ENCODE data around the gene CDK6. TPM values are rescaled to one million over a fixed set of nuclear protein-coding genes. Genes with fewer than 3 reads are reported as not detected.

Gene CDK6
- total RNA-seq, 6 experiments from 2014 or later: 6.9 to 23.7 (median 17.0) TPM

GRCh38 chr7:92693519-92693918, 142.9 kb downstream of the CDK6 start:
- intact Hi-C loops (cut with DNase I): loop anchor here in 1 of 2 donors (10.0 kb wide), 1 partner anchor 141 kb away; the partner anchor contains the start of gene CDK6
- H3K27me3 ChIP-seq: no peaks in the 10 kb centered on the region
- DNase-seq (no peak), ATAC-seq (no peak)
- TF ChIP-seq, protein P1, sequence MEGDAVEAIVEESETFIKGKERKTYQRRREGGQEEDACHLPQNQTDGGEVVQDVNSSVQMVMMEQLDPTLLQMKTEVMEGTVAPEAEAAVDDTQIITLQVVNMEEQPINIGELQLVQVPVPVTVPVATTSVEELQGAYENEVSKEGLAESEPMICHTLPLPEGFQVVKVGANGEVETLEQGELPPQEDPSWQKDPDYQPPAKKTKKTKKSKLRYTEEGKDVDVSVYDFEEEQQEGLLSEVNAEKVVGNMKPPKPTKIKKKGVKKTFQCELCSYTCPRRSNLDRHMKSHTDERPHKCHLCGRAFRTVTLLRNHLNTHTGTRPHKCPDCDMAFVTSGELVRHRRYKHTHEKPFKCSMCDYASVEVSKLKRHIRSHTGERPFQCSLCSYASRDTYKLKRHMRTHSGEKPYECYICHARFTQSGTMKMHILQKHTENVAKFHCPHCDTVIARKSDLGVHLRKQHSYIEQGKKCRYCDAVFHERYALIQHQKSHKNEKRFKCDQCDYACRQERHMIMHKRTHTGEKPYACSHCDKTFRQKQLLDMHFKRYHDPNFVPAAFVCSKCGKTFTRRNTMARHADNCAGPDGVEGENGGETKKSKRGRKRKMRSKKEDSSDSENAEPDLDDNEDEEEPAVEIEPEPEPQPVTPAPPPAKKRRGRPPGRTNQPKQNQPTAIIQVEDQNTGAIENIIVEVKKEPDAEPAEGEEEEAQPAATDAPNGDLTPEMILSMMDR (IDR thresholded peaks at IDR 0.05): no peak
- H3K4me1 ChIP-seq: peaks cover 0 to 30% (median 7%) of the 10 kb centered on the region in 4 donors
- WGBS (ENCODE audit: insufficient coverage, low coverage, low lambda C conversion rate, missing lambda C conversion rate): 93% methylated on average over 1 of the region's 1 CpG
- peak overlapping the region in 1 of 3 donors; percentile 90 for H3K27ac ChIP-seq
- H3K4me3 ChIP-seq: no peak overlapping the region
- H3K9me3 ChIP-seq: no peaks in the 10 kb centered on the region
- H3K36me3 ChIP-seq: no peaks in the 10 kb centered on the region

- Histone ChIP-seq H3K27me3 (no peaks in the 10 kb centered on the region), H3K4me1 (peaks cover 0 to 22% (median 7%) of the 10 kb centered on the region in 4 donors), H3K27ac (no peak overlapping the region), H3K4me3 (no peak overlapping the region), H3K9me3 (no peaks in the 10 kb centered on the region), H3K36me3 (no peaks in the 10 kb centered on the region)
- intact Hi-C loops (cut with DNase I): loop anchor here in 1 of 2 donors (10.0 kb wide), 1 partner anchor 143 kb away; the partner anchor contains the start of gene CDK6
- TF ChIP-seq, protein P1 (IDR thresholded peaks at IDR 0.05): peak; percentile 54 to 70 (median 59)
- no peak for TF ChIP-seq POLR2A (IDR thresholded peaks at IDR 0.05)
- 13% methylated on average over 2 of the region's 2 CpGs for WGBS (ENCODE audit: insufficient coverage, low coverage, low lambda C conversion rate, missing lambda C conversion rate)
- peak; percentile 19 to 51 (median 44) for ATAC-seq
- DNase-seq: no peak
Measured at GRCh38 chr7:92691578-92691977, 144.8 kb downstream of the CDK6 start.

DNA sequence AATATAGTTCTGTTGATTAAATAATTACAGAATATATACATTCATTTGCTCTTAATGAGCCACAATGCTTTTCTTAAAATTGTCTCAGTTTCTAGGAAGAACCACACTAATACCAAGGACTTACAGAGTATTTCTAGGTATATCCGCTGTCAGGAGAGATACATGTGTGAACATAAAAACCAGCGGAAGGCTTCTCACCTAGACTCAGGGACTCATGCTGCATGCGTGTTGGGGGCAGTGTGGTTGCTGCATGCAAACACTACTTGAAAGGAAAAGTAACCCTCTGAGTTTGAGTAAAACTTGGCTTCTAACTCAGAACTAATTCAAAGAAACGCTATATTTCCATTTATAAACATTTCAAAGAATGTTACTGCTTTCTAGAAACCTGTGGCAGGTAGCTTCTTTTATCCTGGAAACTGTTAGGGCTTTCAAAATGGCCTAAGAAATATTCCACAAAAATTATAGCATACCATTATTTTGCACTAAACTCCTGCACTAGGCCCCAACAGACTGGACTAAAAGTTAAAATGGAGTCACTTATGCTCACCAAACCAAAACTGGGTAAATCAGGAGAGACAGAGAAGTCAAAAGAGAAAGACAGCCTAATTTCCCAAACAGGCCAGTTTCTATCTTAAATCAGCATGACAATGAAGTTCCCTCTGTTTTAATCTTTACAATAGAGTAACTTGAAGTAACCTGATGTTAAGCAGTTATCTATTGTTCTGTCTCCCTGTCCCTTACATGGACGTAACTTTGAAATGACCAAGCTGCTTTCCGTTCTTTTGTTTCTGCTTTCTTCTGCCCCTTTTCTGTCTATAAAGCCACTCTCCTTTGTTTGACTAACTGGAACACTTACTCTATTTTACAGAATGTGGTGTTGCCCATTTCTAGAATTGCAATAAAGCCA, 151.0 kb downstream of the CDK6 start:
- no peaks in the 10 kb centered on the region for H3K36me3 ChIP-seq
- H3K27me3 ChIP-seq: no peaks in the 10 kb centered on the region
- DNase-seq (no peak), ATAC-seq (peak; percentile 27 to 52 (median 36))
- H3K27ac ChIP-seq: no peak overlapping the region
- TF ChIP-seq, protein P1 (IDR thresholded peaks at IDR 0.05): no peak
- no peak for TF ChIP-seq POLR2A (IDR thresholded peaks at IDR 0.05)
- WGBS (ENCODE audit: insufficient coverage, low coverage, low lambda C conversion rate, missing lambda C conversion rate): 78% methylated on average over 6 of the region's 6 CpGs
- H3K4me3 ChIP-seq: no peak overlapping the region
- H3K9me3 ChIP-seq: no peaks in the 10 kb centered on the region
- peaks cover 0 to 4% (median 0%) of the 10 kb centered on the region in 4 donors for H3K4me1 ChIP-seq
- intact Hi-C loops (cut with DNase I): no loop called here

DNA sequence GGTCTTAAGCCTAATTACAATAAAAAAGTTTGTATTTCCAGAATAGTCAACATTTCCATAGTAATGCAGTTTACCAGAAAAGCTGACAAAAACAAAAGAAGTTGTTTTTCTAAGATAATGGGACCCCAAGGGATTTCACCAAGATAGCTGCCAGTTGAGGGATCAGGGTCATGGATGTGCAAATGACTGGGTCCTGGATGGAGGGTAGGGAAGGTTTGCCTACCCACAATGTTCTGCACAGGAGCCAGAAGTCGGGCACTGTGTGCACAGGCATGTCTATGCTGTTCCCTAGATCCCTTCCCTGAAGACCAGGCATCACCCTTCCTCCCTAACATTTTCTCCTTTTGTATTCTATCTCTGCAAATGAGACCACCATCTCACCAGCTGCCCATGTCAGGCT, 152.1 kb downstream of the CDK6 start:
- no peak for TF ChIP-seq POLR2A (IDR thresholded peaks at IDR 0.05)
- TF ChIP-seq, protein P1 (IDR thresholded peaks at IDR 0.05): no peak
- no CpG with 5 or more reads among the region's 1 CpG for WGBS (ENCODE audit: insufficient coverage, low coverage, low lambda C conversion rate, missing lambda C conversion rate)
- Histone ChIP-seq H3K27ac (no peak overlapping the region), H3K4me3 (no peak overlapping the region), H3K27me3 (no peaks in the 10 kb centered on the region), H3K36me3 (no peaks in the 10 kb centered on the region), H3K4me1 (peaks cover 0 to 4% (median 0%) of the 10 kb centered on the region in 4 donors), H3K9me3 (no peaks in the 10 kb centered on the region)
- no peak for ATAC-seq
- intact Hi-C loops (cut with DNase I): no loop called here
- DNase-seq: no peak

Data from right lobe of liver (tissue), 6 donors.